Mesenchymal stem cell (in vitro differentiated cells and primary cell): Measurements from ENCODE around the gene P2RX7.
"Not testable (repeated sequence)": the region's sequence is repeated elsewhere in the genome, so short reads cannot be mapped to it uniquely, and the experiment has no call there.

Experiments used
- DNase-seq: peaks from one replicate; pipeline ENCODE4 v3.0.0-alpha.2; 2013
- H2AFZ ChIP-seq: one replicate; pipeline ENCODE4 v1.6.1; 2013; ENCODE audit warnings: low read depth, mild to moderate bottlenecking, control low read depth, inconsistent platforms, low read length, moderate library complexity
- H2AK5ac ChIP-seq: 2 replicates; pipeline ENCODE4 v1.6.1; 2013; ENCODE audit warnings: low read length, moderate library complexity, mild to moderate bottlenecking, inconsistent platforms; ENCODE audit not compliant: severe bottlenecking
- H2BK120ac ChIP-seq: one replicate; pipeline ENCODE4 v1.6.1; 2013; ENCODE audit warnings: low read depth, mild to moderate bottlenecking, inconsistent platforms, low read length, moderate library complexity
- H2BK12ac ChIP-seq, 2 experiments: one replicate each; pipeline ENCODE4 v1.6.1; 2013; ENCODE audit warnings: inconsistent platforms in 2 of 2, low read length in 2 of 2, mild to moderate bottlenecking in 2 of 2, moderate library complexity in 2 of 2, control low read depth in 1 of 2
- H2BK15ac ChIP-seq: one replicate; pipeline ENCODE4 v1.6.1; 2013; ENCODE audit warnings: mild to moderate bottlenecking, low read depth, inconsistent platforms; ENCODE audit not compliant: poor library complexity, severe bottlenecking
- H2BK5ac ChIP-seq: 2 replicates; pipeline ENCODE4 v1.6.1; 2013; ENCODE audit warnings: low read depth, mild to moderate bottlenecking, low read length, control low read depth, inconsistent platforms; ENCODE audit not compliant: poor library complexity, severe bottlenecking
- H3K14ac ChIP-seq, 2 experiments: one replicate each; pipeline ENCODE4 v1.6.1; 2013; ENCODE audit warnings: inconsistent platforms in 2 of 2, low read length in 2 of 2, control low read depth in 1 of 2, mild to moderate bottlenecking in 1 of 2, moderate library complexity in 1 of 2
- H3K18ac ChIP-seq, 2 experiments: one replicate each; pipeline ENCODE4 v1.6.1; 2013; ENCODE audit warnings: inconsistent platforms in 2 of 2, low read length in 2 of 2, control low read depth in 1 of 2, low read depth in 1 of 2, mild to moderate bottlenecking in 1 of 2
- H3K23ac ChIP-seq, 2 experiments: one replicate each; pipeline ENCODE4 v1.6.1; 2013; ENCODE audit warnings: inconsistent platforms in 2 of 2, low read length in 2 of 2, mild to moderate bottlenecking in 2 of 2, moderate library complexity in 2 of 2, control low read depth in 1 of 2
- H3K27ac ChIP-seq: 2 replicates; pipeline ENCODE4 v1.5.1; 2013; ENCODE audit warnings: mild to moderate bottlenecking, moderate library complexity, low read length, control low read depth, inconsistent platforms; ENCODE audit not compliant: poor library complexity, severe bottlenecking
- H3K27me3 ChIP-seq, 2 experiments: 2 replicates each; pipeline versions ENCODE4 v1.6.1 to v1.7.0; 2013; ENCODE audit warnings: low read length in 2 of 2, mild to moderate bottlenecking in 2 of 2, moderate library complexity in 2 of 2, control low read depth in 1 of 2, inconsistent platforms in 1 of 2; ENCODE audit not compliant: control insufficient read depth in 1 of 2, insufficient read depth in 1 of 2
- H3K36me3 ChIP-seq, 2 experiments: 2 replicates each; pipeline versions ENCODE4 v1.6.1 to v1.7.0; 2013; ENCODE audit warnings: low read length in 2 of 2, control low read depth in 1 of 2, inconsistent platforms in 1 of 2, low read depth in 1 of 2, mild to moderate bottlenecking in 1 of 2; ENCODE audit not compliant: insufficient read depth in 2 of 2, control insufficient read depth in 1 of 2
- H3K4ac ChIP-seq, 2 experiments: one replicate each; pipeline ENCODE4 v1.6.1; 2013; ENCODE audit warnings: inconsistent platforms in 2 of 2, low read length in 2 of 2, mild to moderate bottlenecking in 2 of 2, moderate library complexity in 2 of 2, control low read depth in 1 of 2, low read depth in 1 of 2
- H3K4me1 ChIP-seq: 2 replicates; pipeline ENCODE4 v1.6.1; 2013; ENCODE audit warnings: low read depth, low read length, control low read depth; ENCODE audit not compliant: control insufficient read depth, insufficient read depth
- H3K4me2 ChIP-seq: 2 replicates; pipeline ENCODE4 v1.6.1; 2013; ENCODE audit warnings: low read length, mild to moderate bottlenecking, inconsistent platforms; ENCODE audit not compliant: poor library complexity, severe bottlenecking
- H3K4me3 ChIP-seq, 2 experiments: 2 replicates each; pipeline versions ENCODE4 v1.5.1 to v1.7.0; 2013; ENCODE audit warnings: low read length in 2 of 2, mild to moderate bottlenecking in 2 of 2, control low read depth in 1 of 2, low read depth in 1 of 2; ENCODE audit not compliant: insufficient read depth in 1 of 2
- H3K79me1 ChIP-seq: replicated peaks from 2 replicates; pipeline ENCODE4 v1.6.1; 2013; ENCODE audit warnings: mild to moderate bottlenecking, control low read depth, low read length, inconsistent platforms; ENCODE audit not compliant: poor library complexity, severe bottlenecking
- H3K9ac ChIP-seq: 2 replicates; pipeline ENCODE4 v1.7.0; 2013; ENCODE audit warnings: mild to moderate bottlenecking, low read length, moderate library complexity
- H3K9me3 ChIP-seq: 2 replicates; pipeline ENCODE4 v1.7.0; 2013; ENCODE audit warnings: mild to moderate bottlenecking, low read length; ENCODE audit not compliant: control insufficient read depth
- H4K8ac ChIP-seq: one replicate; pipeline ENCODE4 v1.6.1; 2013; ENCODE audit warnings: inconsistent platforms, mild to moderate bottlenecking, low read length, moderate library complexity
- H4K91ac ChIP-seq: one replicate; pipeline ENCODE4 v1.6.1; 2013; ENCODE audit warnings: mild to moderate bottlenecking, low read length, inconsistent platforms
- WGBS: methylation state at CpG from one replicate; pipeline ENCODE4 v1.1.7; 2013; ENCODE audit warnings: mixed read lengths; 5-methylcytosine and 5-hydroxymethylcytosine counted together

Gene P2RX7

DNA sequence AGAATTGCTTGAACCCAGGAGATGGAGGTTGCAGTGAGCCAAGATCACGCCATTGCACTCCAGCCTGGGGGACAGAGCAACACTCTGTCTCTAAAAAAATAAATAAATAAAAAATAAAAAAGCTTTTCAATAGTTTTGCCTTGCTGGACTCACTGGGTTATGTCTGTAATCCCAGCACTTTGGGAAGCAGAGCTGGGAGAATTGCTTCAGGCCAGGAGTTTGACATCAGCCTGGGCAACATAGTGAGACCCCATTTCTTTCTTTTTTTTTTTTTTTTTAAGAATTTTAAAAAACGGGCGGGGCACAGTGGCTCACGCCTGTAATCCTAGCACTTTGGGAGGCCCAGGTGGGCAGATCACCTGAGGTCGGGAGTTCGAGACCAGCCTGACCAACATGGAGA is 68.5 kb downstream of the P2RX7 start:
- DNase-seq, H3K18ac ChIP-seq, H3K4me3 ChIP-seq, H2AFZ ChIP-seq, H3K14ac ChIP-seq, H2BK12ac ChIP-seq, H3K4me1 ChIP-seq, H4K91ac ChIP-seq, H3K4me2 ChIP-seq, H3K27me3 ChIP-seq, H2AK5ac ChIP-seq, H4K8ac ChIP-seq, H3K9ac ChIP-seq, H3K23ac ChIP-seq, H2BK5ac ChIP-seq, H3K4ac ChIP-seq, H3K9me3 ChIP-seq, H3K36me3 ChIP-seq, H3K27ac ChIP-seq, H3K79me1 ChIP-seq, H2BK120ac ChIP-seq, H2BK15ac ChIP-seq: not testable (repeated sequence)
- WGBS, result 95% methylated on average over 3 of the region's 6 CpGs

GRCh38 chr12:121202407-121203355 is 70.0 kb downstream of the P2RX7 start:
- H2BK12ac ChIP-seq, result no peak overlapping the region
- H2BK120ac ChIP-seq, result no peak overlapping the region
- no peaks in the 10 kb centered on the region for H3K9me3 ChIP-seq
- DNase-seq, result no peak
- H3K9ac ChIP-seq, result no peak overlapping the region
- H3K4me2 ChIP-seq, result no peak overlapping the region
- H3K4me3 ChIP-seq, result no peak overlapping the region
- no peak overlapping the region for H3K27ac ChIP-seq
- no peak overlapping the region for H4K8ac ChIP-seq
- no peak overlapping the region for H2BK5ac ChIP-seq
- no peak overlapping the region for H2BK15ac ChIP-seq
- H3K27me3 ChIP-seq, result no peaks in the 10 kb centered on the region
- H3K4me1 ChIP-seq, result peaks cover 2% of the 10 kb centered on the region
- no peak overlapping the region for H3K18ac ChIP-seq
- no peaks in the 10 kb centered on the region for H3K79me1 ChIP-seq
- H3K14ac ChIP-seq, result no peak overlapping the region
- H3K4ac ChIP-seq, result no peak overlapping the region
- no peaks in the 10 kb centered on the region for H3K36me3 ChIP-seq
- no peak overlapping the region for H2AFZ ChIP-seq
- WGBS, result 80% methylated on average over 9 of the region's 14 CpGs
- no peak overlapping the region for H4K91ac ChIP-seq
- H2AK5ac ChIP-seq, result no peak overlapping the region
- H3K23ac ChIP-seq, result no peak overlapping the region

- Histone ChIP-seq H3K9me3 (no peaks in the 10 kb centered on the region), H3K27ac (no peak overlapping the region), H2BK12ac (no peak overlapping the region), H3K18ac (no peak overlapping the region), H3K4ac (no peak overlapping the region), H3K14ac (no peak overlapping the region), H2AFZ (no peak overlapping the region), H4K91ac (no peak overlapping the region), H3K27me3 (no peaks in the 10 kb centered on the region), H3K23ac (no peak overlapping the region), H2BK15ac (no peak overlapping the region), H3K4me1 (peaks cover 2% of the 10 kb centered on the region), H3K36me3 (no peaks in the 10 kb centered on the region), H3K9ac (no peak overlapping the region), H4K8ac (no peak overlapping the region), H3K4me2 (no peak overlapping the region), H3K4me3 (no peak overlapping the region), H2BK120ac (no peak overlapping the region), H2BK5ac (no peak overlapping the region), H3K79me1 (no peaks in the 10 kb centered on the region), H2AK5ac (no peak overlapping the region)
- 96% methylated on average over 11 of the region's 11 CpGs for WGBS
- no peak for DNase-seq
These were observed 70.8 kb downstream of the P2RX7 start for GRCh38 chr12:121203482-121203881.

DNA sequence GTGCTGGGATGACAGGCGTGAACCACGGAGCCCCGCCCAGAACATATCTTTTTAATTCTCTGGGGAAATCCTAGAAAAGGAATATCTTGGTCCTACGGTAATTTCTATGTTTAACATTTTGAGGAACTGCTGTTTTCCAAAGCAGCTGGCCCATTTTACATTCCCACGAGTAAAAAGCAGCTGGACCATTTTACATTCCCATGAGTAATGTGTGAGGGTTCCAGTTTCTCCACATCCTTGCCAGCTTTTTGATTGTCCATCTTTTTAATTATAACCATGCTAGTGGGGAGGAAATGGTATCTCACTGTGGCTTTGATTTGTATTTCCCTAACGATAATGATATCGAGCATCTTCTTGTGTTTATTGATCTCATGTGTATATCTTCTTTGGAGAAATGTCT is 72.8 kb downstream of the P2RX7 start:
- Histone ChIP-seq H3K79me1 (no peaks in the 10 kb centered on the region), H3K9ac (no peak overlapping the region), H3K23ac (no peak overlapping the region), H2AK5ac (no peak overlapping the region), H3K4me1 (peaks cover 8% of the 10 kb centered on the region), H3K4me3 (no peak overlapping the region), H3K4ac (no peak overlapping the region), H3K18ac (no peak overlapping the region), H3K27me3 (no peaks in the 10 kb centered on the region), H4K8ac (no peak overlapping the region), H2BK15ac (no peak overlapping the region), H3K27ac (no peak overlapping the region), H2BK5ac (no peak overlapping the region), H3K36me3 (no peaks in the 10 kb centered on the region), H3K4me2 (no peak overlapping the region), H2BK120ac (no peak overlapping the region), H3K9me3 (no peaks in the 10 kb centered on the region), H3K14ac (no peak overlapping the region), H2AFZ (no peak overlapping the region), H2BK12ac (no peak overlapping the region), H4K91ac (no peak overlapping the region)
- no peak for DNase-seq
- WGBS, result 97% methylated on average over 7 of the region's 7 CpGs
